ENCODE measurements around the gene LYRM9. TPM values are rescaled to one million over a fixed set of nuclear protein-coding genes. Genes with fewer than 3 reads are reported as not detected.

LYRM9 gene
- total and polyA plus RNA-seq, 2 of the 8 experiments (the other 6 are each of a cell fraction or from before 2014, with no cell fraction given), result 4.3 to 5.2 TPM

DNA sequence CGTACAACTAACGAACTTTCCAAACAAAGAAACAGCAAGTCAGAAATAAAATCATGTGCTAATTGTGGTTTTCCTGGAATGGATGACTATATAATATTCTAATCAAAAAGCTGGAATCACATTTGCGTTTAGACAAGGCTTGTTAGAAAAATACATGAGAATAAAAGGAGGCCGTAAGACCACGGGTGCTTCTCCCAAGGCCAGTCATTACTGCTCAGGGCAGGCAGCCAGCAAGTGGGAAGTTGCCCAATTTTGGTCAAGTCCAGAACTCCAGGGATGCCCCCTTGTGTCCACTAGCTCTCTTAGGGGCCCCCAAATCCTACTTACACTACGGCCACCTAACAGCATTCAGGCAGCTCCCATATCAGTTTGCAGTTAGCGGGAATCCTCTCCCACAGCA lies 25.9 kb upstream of the LYRM9 start:
- FAIRE-seq (no peak), DNase-seq (ENCODE audit: low read depth in 1 of 2, low spot score in 2 of 2) (no peak)
- Histone ChIP-seq H3K79me1 (ENCODE audit: low read depth, low read length) (no peaks in the 10 kb centered on the region), H3K27ac (ENCODE audit: low read depth, low read length) (no peak overlapping the region), H4K8ac (ENCODE audit: extremely low read depth, insufficient read depth, low read length) (no peak overlapping the region), H2BK15ac (ENCODE audit: low read length) (no peak overlapping the region), H3K23me2 (ENCODE audit: low read depth, low read length) (no peaks in the 10 kb centered on the region), H3K4ac (replicated peaks; ENCODE audit: insufficient read length, low read depth, low read length) (no peak overlapping the region), H3K4me2 (ENCODE audit: insufficient read depth in 1 of 2, low read depth in 2 of 2, low read length in 2 of 2) (no peak overlapping the region), H3K56ac (replicated peaks; ENCODE audit: insufficient read length, low read depth, low read length) (no peak overlapping the region), H2BK120ac (replicated peaks; ENCODE audit: low read depth, low read length) (no peak overlapping the region), H2AFZ (ENCODE audit: low read length) (no peak overlapping the region), H4K5ac (ENCODE audit: insufficient read length, low read depth, low read length) (no peak overlapping the region), H3K14ac (ENCODE audit: insufficient read length) (no peak overlapping the region), H3K23ac (ENCODE audit: insufficient read length) (no peak overlapping the region), H2BK20ac (ENCODE audit: low read length) (no peak overlapping the region), H2BK5ac (ENCODE audit: low read depth, low read length) (no peak overlapping the region), H2BK12ac (ENCODE audit: low read depth, low read length) (no peak overlapping the region), H3K18ac (ENCODE audit: extremely low read depth, low read length) (no peak overlapping the region), H3K4me1 (replicated peaks in 1 of 4; ENCODE audit: control insufficient read depth in 3 of 4, insufficient read depth in 4 of 4, low read length in 3 of 4) (peaks cover 0 to 11% (median 10%) of the 10 kb centered on the region in 4 experiments; a peak in 4 of 7 replicates), H3K79me2 (ENCODE audit: control insufficient read depth in 1 of 2, insufficient read depth in 2 of 2, low read length in 2 of 2) (no peaks in the 10 kb centered on the region), H4K91ac (replicated peaks; ENCODE audit: insufficient read length, low read length) (no peak overlapping the region), H3K27me3 (replicated peaks in 1 of 4; ENCODE audit: control insufficient read depth in 3 of 4, extremely low read depth in 1 of 4, insufficient read depth in 3 of 4, low read length in 3 of 4) (peaks cover 26 to 46% (median 44%) of the 10 kb centered on the region in 4 experiments), H4K20me1 (replicated peaks in 1 of 2; ENCODE audit: control insufficient read depth in 1 of 2, insufficient read depth in 2 of 2, low read length in 2 of 2) (peaks cover 2 to 3% of the 10 kb centered on the region in 2 experiments), H3K4me3 (ENCODE audit: extremely low read depth in 1 of 4, insufficient read depth in 2 of 4, low read depth in 3 of 4, low read length in 4 of 4) (no peak overlapping the region), H3K9me3 (ENCODE audit: insufficient read depth in 2 of 2, low read depth in 1 of 2, low read length in 1 of 2) (no peaks in the 10 kb centered on the region), H2AK5ac (ENCODE audit: low read depth, low read length) (no peak overlapping the region), H3K36me3 (ENCODE audit: control insufficient read depth in 2 of 4, insufficient read depth in 4 of 4, low read length in 3 of 4) (no peaks in the 10 kb centered on the region), H3K9ac (replicated peaks in 1 of 4; ENCODE audit: extremely low read depth in 1 of 4, low read depth in 3 of 4, low read length in 3 of 4) (no peak overlapping the region)
- POLR2A ChIA-PET (ENCODE audit: partially characterized antibody), result interaction anchor here (1.0 kb wide), 1 partner anchor 13 kb away, joined by 3 read pairs; no protein-coding TSS in a partner anchor
- 82% methylated on average over 7 of the region's 7 CpGs; no CpG with 5 or more reads in 1 of the 2 experiments for WGBS, 2 experiments (ENCODE audit: extremely low coverage in 1 of 2, insufficient coverage in 1 of 2, insufficient read length in 1 of 2, insufficient replicate concordance in 2 of 2, low coverage in 1 of 2, low lambda C conversion rate in 2 of 2, missing lambda C conversion rate in 1 of 2)
- CTCF ChIA-PET (ENCODE audit: partially characterized antibody), result interaction anchor here (0.6 to 1.1 kb wide), 3 partner anchors 9 to 22 kb away, joined by 3 read pairs; no protein-coding TSS in a partner anchor
- TF ChIP-seq HDAC2 (IDR thresholded peaks at IDR 0.05; ENCODE audit: borderline replicate concordance in 1 of 2, low read depth in 2 of 2, low read length in 2 of 2) (no peak), PHF8 (conservative IDR thresholded peaks at IDR 0.05; ENCODE audit: low read depth, low read length) (no peak), KDM5A (IDR thresholded peaks at IDR 0.05; ENCODE audit: low read length) (no peak), NANOG (IDR thresholded peaks at IDR 0.05; ENCODE audit: insufficient read depth, low read depth, low read length, poor library complexity, severe bottlenecking) (no peak), TCF12 (IDR thresholded peaks at IDR 0.05; ENCODE audit: low read depth, low read length) (no peak), NRF1 (IDR thresholded peaks at IDR 0.05; ENCODE audit: low read depth, low read length) (no peak), EP300 (IDR thresholded peaks at IDR 0.05; ENCODE audit: borderline replicate concordance in 1 of 2, low read depth in 2 of 2, low read length in 2 of 2) (no peak), TBP (IDR thresholded peaks at IDR 0.05; ENCODE audit: low read depth, low read length) (no peak), SAP30 (IDR thresholded peaks at IDR 0.05; ENCODE audit: insufficient read depth, insufficient replicate concordance, low read length) (no peak), CREB1 (IDR thresholded peaks at IDR 0.05) (no peak), CBX8 (IDR thresholded peaks at IDR 0.05; ENCODE audit: borderline replicate concordance, low read depth, low read length) (no peak), HDAC6 (IDR thresholded peaks at IDR 0.05; ENCODE audit: low read depth, low read length) (no peak), MAFK (IDR thresholded peaks at IDR 0.05; ENCODE audit: low read depth, low read length) (no peak)

Data from H1 (cell line).